Measurements from ENCODE around the gene WDR41.

DNA sequence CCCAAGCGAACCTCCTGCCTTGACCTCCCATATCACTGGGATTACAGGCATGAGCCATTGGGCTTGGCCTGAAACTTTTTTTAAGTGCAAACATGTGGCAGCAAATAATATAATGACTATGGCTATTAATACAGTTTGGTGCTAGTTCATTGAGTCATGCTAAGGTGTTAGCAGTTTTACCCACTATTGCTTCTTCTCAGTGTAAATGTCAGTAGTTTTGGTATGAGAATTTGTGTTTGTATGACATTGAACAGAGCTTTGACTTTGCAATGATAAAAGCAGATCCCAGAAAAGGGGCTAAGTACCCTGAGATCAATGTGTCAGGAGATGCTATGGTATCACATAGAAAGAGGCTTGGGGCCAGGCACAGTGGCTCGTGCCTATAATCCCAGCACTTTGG, 67.2 kb downstream of the WDR41 start:
- TF ChIP-seq, protein P1, sequence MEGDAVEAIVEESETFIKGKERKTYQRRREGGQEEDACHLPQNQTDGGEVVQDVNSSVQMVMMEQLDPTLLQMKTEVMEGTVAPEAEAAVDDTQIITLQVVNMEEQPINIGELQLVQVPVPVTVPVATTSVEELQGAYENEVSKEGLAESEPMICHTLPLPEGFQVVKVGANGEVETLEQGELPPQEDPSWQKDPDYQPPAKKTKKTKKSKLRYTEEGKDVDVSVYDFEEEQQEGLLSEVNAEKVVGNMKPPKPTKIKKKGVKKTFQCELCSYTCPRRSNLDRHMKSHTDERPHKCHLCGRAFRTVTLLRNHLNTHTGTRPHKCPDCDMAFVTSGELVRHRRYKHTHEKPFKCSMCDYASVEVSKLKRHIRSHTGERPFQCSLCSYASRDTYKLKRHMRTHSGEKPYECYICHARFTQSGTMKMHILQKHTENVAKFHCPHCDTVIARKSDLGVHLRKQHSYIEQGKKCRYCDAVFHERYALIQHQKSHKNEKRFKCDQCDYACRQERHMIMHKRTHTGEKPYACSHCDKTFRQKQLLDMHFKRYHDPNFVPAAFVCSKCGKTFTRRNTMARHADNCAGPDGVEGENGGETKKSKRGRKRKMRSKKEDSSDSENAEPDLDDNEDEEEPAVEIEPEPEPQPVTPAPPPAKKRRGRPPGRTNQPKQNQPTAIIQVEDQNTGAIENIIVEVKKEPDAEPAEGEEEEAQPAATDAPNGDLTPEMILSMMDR (IDR thresholded peaks at IDR 0.05) = no peak
- no peak for TF ChIP-seq POLR2A (IDR thresholded peaks at IDR 0.05)

All from right lobe of liver (tissue), 4 donors.